Small intestine (tissue), 7 donors: Measurements from ENCODE around the gene CTSK. TPM values are rescaled to one million over a fixed set of nuclear protein-coding genes. Genes with fewer than 3 reads are reported as not detected.

Experiments used
- DNase-seq, 2 donors: peaks; one replicate each; pipeline versions ENCODE4 v3.0.0 to v3.0.0-alpha.2; 2013
- FAIRE-seq: peaks from 2 replicates; lab custom pipeline; 2012; peaks lifted over from hg19 to GRCh38; lab: Jason Lieb, UNC
- H3K27ac ChIP-seq, 3 donors: one replicate each; pipeline ENCODE4 v1.5.1; 2013; ENCODE audit warnings: low read length in 2 of 3, mild to moderate bottlenecking in 2 of 3, control low read depth in 1 of 3, inconsistent platforms in 1 of 3, low read depth in 1 of 3, moderate library complexity in 1 of 3
- H3K27me3 ChIP-seq, 3 donors: one replicate each; pipeline ENCODE4 v1.6.1; 2013; ENCODE audit warnings: low read length in 3 of 3, inconsistent platforms in 1 of 3; ENCODE audit not compliant: control insufficient read depth in 3 of 3, insufficient read depth in 3 of 3
- H3K36me3 ChIP-seq, 3 donors: one replicate each; pipeline ENCODE4 v1.6.1; 2013; ENCODE audit warnings: low read length in 3 of 3, inconsistent platforms in 1 of 3, low read depth in 1 of 3, mild to moderate bottlenecking in 1 of 3, moderate library complexity in 1 of 3; ENCODE audit not compliant: control insufficient read depth in 3 of 3, insufficient read depth in 2 of 3
- H3K4me1 ChIP-seq, 3 donors: one replicate each; pipeline ENCODE4 v1.6.1; 2013; ENCODE audit warnings: low read length in 2 of 3, inconsistent platforms in 1 of 3, low read depth in 1 of 3, mild to moderate bottlenecking in 1 of 3, moderate library complexity in 1 of 3; ENCODE audit not compliant: control insufficient read depth in 3 of 3, insufficient read depth in 2 of 3
- H3K4me3 ChIP-seq, 3 donors: one replicate each; pipeline ENCODE4 v1.5.1; 2013; ENCODE audit warnings: low read length in 3 of 3, control low read depth in 1 of 3, inconsistent platforms in 1 of 3, low read depth in 1 of 3, mild to moderate bottlenecking in 1 of 3, moderate library complexity in 1 of 3
- H3K9me3 ChIP-seq, 2 donors: one replicate each; pipeline ENCODE4 v1.6.1; 2013; ENCODE audit warnings: low read depth in 1 of 2, low read length in 1 of 2; ENCODE audit not compliant: control insufficient read depth in 2 of 2, insufficient read depth in 1 of 2
- whole genome bisulfite sequencing, 3 donors: extraction: QIAGEN DNeasy Blood & Tissue Kit; methylation state at CpG; one replicate each; pipeline ENCODE4 v1.1.7; 2013; 5-methylcytosine and 5-hydroxymethylcytosine counted together
- polyA plus RNA-seq, 4 donors: library from polyadenylated mRNA; stranded (reverse) in 3 of 4; unstranded in 1 of 4; fragments of 200-250 nt in 3 of 4; fragments of 120-200 nt in 1 of 4; gene quantifications; one replicate each; pipeline versions ENCODE4 v1.2.1 to v1.2.3, GENCODE V29; 2013
- donor health status: healthy with polysubstance abuse.
- donor health status: control.
- donor health status: control.
- donor health status: Bipolar disorder and iron deficiency.
- donor health status: healthy.

Gene CTSK
- polyA plus RNA-seq, 4 donors = 8.1 to 26.4 (median 14.8) TPM

GRCh38 chr1:150813028-150813707 lies 5.1 kb upstream of the CTSK start:
- 54 to 56% (median 55%) methylated on average over 5 of the region's 5 CpGs for WGBS, 3 donors
- H3K9me3 ChIP-seq = no peaks in the 10 kb centered on the region
- no peak overlapping the region for H3K27ac ChIP-seq
- H3K4me3 ChIP-seq = no peak overlapping the region
- FAIRE-seq (no peak), DNase-seq (peak; percentile 61 to 66)
- H3K4me1 ChIP-seq = no peaks in the 10 kb centered on the region
- peaks cover 29 to 41% (median 29%) of the 10 kb centered on the region in 3 donors for H3K36me3 ChIP-seq
- no peaks in the 10 kb centered on the region for H3K27me3 ChIP-seq

GRCh38 chr1:150810958-150811659 lies 3.0 kb upstream of the CTSK start:
- Histone ChIP-seq H3K4me3 (no peak overlapping the region), H3K36me3 (peaks cover 16 to 26% (median 18%) of the 10 kb centered on the region in 3 donors), H3K27ac (no peak overlapping the region), H3K4me1 (peaks cover 0 to 4% (median 0%) of the 10 kb centered on the region in 3 donors), H3K9me3 (no peaks in the 10 kb centered on the region), H3K27me3 (no peaks in the 10 kb centered on the region)
- FAIRE-seq = no peak
- DNase-seq = peak in 1 of 2 donors; percentile 26
- WGBS, 3 donors = 34 to 63% (median 53%) methylated on average over 9 of the region's 9 CpGs

GRCh38 chr1:150809651-150810050 lies 1.6 kb upstream of the CTSK start:
- FAIRE-seq (no peak), DNase-seq (no peak)
- Histone ChIP-seq H3K27me3 (no peaks in the 10 kb centered on the region), H3K9me3 (no peaks in the 10 kb centered on the region), H3K4me3 (no peak overlapping the region), H3K4me1 (peaks cover 0 to 4% (median 0%) of the 10 kb centered on the region in 3 donors), H3K36me3 (peaks cover 16 to 19% (median 17%) of the 10 kb centered on the region in 3 donors), H3K27ac (no peak overlapping the region)
- WGBS, 3 donors = 70 to 87% (median 86%) methylated on average over 3 of the region's 3 CpGs

- H3K9me3 ChIP-seq = no peaks in the 10 kb centered on the region
- H3K36me3 ChIP-seq = peaks cover 13 to 14% (median 13%) of the 10 kb centered on the region in 3 donors
- H3K4me3 ChIP-seq = no peak overlapping the region
- H3K27me3 ChIP-seq = no peaks in the 10 kb centered on the region
- H3K27ac ChIP-seq = no peak overlapping the region
- 67 to 96% (median 73%) methylated on average over 2 of the region's 2 CpGs for WGBS, 3 donors
- DNase-seq = no peak
- no peak for FAIRE-seq
- peaks cover 0 to 4% (median 0%) of the 10 kb centered on the region in 3 donors for H3K4me1 ChIP-seq
Measured at GRCh38 chr1:150808846-150809245, 786 bp upstream of the CTSK start.

- Histone ChIP-seq H3K27ac (peak overlapping the region in 1 of 3 donors; percentile 5), H3K27me3 (no peaks in the 10 kb centered on the region), H3K36me3 (peaks cover 3 to 11% (median 8%) of the 10 kb centered on the region in 3 donors), H3K4me3 (peak overlapping the region in 1 of 3 donors; percentile 9), H3K4me1 (peaks cover 0 to 4% (median 0%) of the 10 kb centered on the region in 3 donors), H3K9me3 (no peaks in the 10 kb centered on the region)
- WGBS, 3 donors = 43 to 83% (median 72%) methylated on average over 7 of the region's 7 CpGs
- no peak for FAIRE-seq
- DNase-seq = no peak
Measured at GRCh38 chr1:150807249-150808023, 624 bp downstream of the CTSK start.

- Histone ChIP-seq H3K4me1 (peaks cover 0 to 4% (median 0%) of the 10 kb centered on the region in 3 donors), H3K4me3 (no peak overlapping the region), H3K36me3 (peaks cover 2 to 5% (median 3%) of the 10 kb centered on the region in 3 donors), H3K27me3 (no peaks in the 10 kb centered on the region), H3K27ac (no peak overlapping the region), H3K9me3 (no peaks in the 10 kb centered on the region)
- WGBS, 3 donors = 89 to 93% (median 93%) methylated on average over 4 of the region's 4 CpGs
- no peak for FAIRE-seq
- no peak for DNase-seq
Measured at GRCh38 chr1:150805899-150806298, 2.2 kb downstream of the CTSK start.

GRCh38 chr1:150804671-150805070 lies 3.4 kb downstream of the CTSK start:
- Histone ChIP-seq H3K9me3 (no peaks in the 10 kb centered on the region), H3K4me1 (peaks cover 0 to 4% (median 0%) of the 10 kb centered on the region in 3 donors), H3K27ac (no peak overlapping the region), H3K27me3 (no peaks in the 10 kb centered on the region), H3K36me3 (peaks cover 0 to 4% (median 2%) of the 10 kb centered on the region in 3 donors), H3K4me3 (no peak overlapping the region)
- 83 to 91% (median 88%) methylated on average over 3 of the region's 3 CpGs for WGBS, 3 donors
- FAIRE-seq (no peak), DNase-seq (no peak)

- Histone ChIP-seq H3K4me1 (no peaks in the 10 kb centered on the region), H3K4me3 (no peak overlapping the region), H3K9me3 (no peaks in the 10 kb centered on the region), H3K36me3 (peaks cover 2 to 18% (median 12%) of the 10 kb centered on the region in 3 donors), H3K27ac (no peak overlapping the region), H3K27me3 (no peaks in the 10 kb centered on the region)
- DNase-seq (no peak), FAIRE-seq (no peak)
- WGBS, 3 donors = 94 to 95% (median 94%) methylated on average over 5 of the region's 5 CpGs
Measured at GRCh38 chr1:150799089-150799488, 9.0 kb downstream of the CTSK start.
